Peyer's patch (tissue), 4 donors: Measurements from ENCODE around the gene FARS2.

ENCODE experiments used
- POLR2A ChIP-seq, 2 donors: fragments of 450-650 bp; IDR thresholded peaks; one replicate each; pipeline ENCODE4 v1.5.1; 2017; ENCODE audit warnings: antibody characterized with exemption in 2 of 2, mild to moderate bottlenecking in 2 of 2, moderate library complexity in 2 of 2
- TF ChIP-seq, protein P1 (sequence below), 6 experiments: fragments of 450-650 bp in 4 of 6; fragments of 200-600 bp in 2 of 6; sonication (generic) in 1 of 6; IDR thresholded peaks; one replicate each; pipeline ENCODE4 v1.5.1; 2017 to 2019; ENCODE audit warnings: antibody characterized with exemption in 6 of 6, mild to moderate bottlenecking in 3 of 6, moderate library complexity in 1 of 6

DNA sequence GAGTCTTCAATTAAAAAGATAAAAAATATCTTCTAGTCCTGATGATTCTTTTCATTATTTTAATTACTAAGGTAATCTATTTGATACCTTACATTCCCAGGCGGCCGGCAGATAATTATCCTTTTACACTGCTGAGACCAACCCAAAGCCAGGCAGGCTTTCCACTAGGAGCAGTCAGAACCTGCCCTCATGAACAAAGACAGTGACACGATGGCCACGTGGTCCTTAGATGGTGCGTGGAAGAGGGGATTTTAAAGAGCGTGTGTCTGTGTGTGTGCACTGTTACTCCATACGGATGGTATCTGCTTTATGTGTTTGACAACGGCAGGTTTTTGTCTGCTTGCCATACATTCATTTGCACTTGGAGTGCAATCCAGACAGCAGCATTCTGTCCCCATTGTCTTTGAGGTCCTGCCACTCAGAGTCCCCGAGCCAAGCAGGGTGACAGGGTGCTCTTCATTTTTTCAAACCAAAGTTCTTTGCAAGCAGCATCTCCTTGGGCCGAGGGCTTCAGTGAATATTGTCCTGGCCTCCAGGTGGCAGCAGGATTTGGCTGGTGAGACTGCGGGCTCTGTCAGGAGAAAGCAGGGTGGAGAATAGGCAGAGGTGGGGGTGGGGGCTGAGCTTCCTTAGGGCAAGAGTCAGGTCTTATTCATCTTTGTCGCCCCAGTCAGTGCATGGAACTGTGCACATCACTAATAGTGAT is 484.9 kb downstream of the FARS2 start:
- TF ChIP-seq, protein P1, sequence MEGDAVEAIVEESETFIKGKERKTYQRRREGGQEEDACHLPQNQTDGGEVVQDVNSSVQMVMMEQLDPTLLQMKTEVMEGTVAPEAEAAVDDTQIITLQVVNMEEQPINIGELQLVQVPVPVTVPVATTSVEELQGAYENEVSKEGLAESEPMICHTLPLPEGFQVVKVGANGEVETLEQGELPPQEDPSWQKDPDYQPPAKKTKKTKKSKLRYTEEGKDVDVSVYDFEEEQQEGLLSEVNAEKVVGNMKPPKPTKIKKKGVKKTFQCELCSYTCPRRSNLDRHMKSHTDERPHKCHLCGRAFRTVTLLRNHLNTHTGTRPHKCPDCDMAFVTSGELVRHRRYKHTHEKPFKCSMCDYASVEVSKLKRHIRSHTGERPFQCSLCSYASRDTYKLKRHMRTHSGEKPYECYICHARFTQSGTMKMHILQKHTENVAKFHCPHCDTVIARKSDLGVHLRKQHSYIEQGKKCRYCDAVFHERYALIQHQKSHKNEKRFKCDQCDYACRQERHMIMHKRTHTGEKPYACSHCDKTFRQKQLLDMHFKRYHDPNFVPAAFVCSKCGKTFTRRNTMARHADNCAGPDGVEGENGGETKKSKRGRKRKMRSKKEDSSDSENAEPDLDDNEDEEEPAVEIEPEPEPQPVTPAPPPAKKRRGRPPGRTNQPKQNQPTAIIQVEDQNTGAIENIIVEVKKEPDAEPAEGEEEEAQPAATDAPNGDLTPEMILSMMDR (IDR thresholded peaks at IDR 0.05): peak in 1 of 6 experiments; percentile 27
- TF ChIP-seq POLR2A (IDR thresholded peaks at IDR 0.05): no peak
